A673 (cell line): Measurements from ENCODE around the gene ZNF189.

ENCODE experiments used
- CTCF ChIP-seq: fragments of 300-800, 200-600 bp; sonication (generic); conservative IDR thresholded peaks from 2 replicates; pipeline ENCODE4 v1.5.1; 2017; ENCODE audit warnings: low read depth, mild to moderate bottlenecking, antibody characterized with exemption, low read length, moderate library complexity, mixed read lengths
- EZH2 ChIP-seq: fragments of 200-600 bp; sonication (generic); IDR thresholded peaks from 2 replicates; pipeline ENCODE4 v1.6.1; 2017; ENCODE audit warnings: borderline replicate concordance, low read depth, mild to moderate bottlenecking, mixed read lengths, antibody characterized with exemption, low read length; ENCODE audit not compliant: poor library complexity, severe bottlenecking

GRCh38 chr9:101359679-101360078 lies 39.0 kb upstream of the ZNF189 start:
- TF ChIP-seq CTCF: no peak
- TF ChIP-seq EZH2: no peak
